GM18517 (cell line): ENCODE data around the gene AQP11.
"Not testable (repeated sequence)": the region's sequence is repeated elsewhere in the genome, so short reads cannot be mapped to it uniquely, and the experiment has no call there.

Experiments
- ATAC-seq: cut with Tn5 transposase; IDR thresholded peaks from one replicate; pipeline ENCODE4 v1.9.1; 2021; ENCODE audit warnings: mild to moderate bottlenecking, moderate library complexity; ENCODE audit not compliant: unreplicated experiment

The AQP11 gene

GRCh38 chr11:77589521-77590193, at the start of gene AQP11:
AQP11 (plus strand) TSS chr11:77589953; CDS start chr11:77589993, 40 bp downstream.
- ATAC-seq: peak; percentile 80

- no peak for ATAC-seq
These were observed 47.5 kb upstream of the AQP11 start for GRCh38 chr11:77542296-77542695.

- ATAC-seq: no peak
These were observed 42.5 kb upstream of the AQP11 start for GRCh38 chr11:77547047-77547836.

GRCh38 chr11:77547863-77548551, 41.7 kb upstream of the AQP11 start:
- ATAC-seq: no peak

- ATAC-seq: no peak
These were observed 41.0 kb upstream of the AQP11 start for GRCh38 chr11:77548552-77549445.

GRCh38 chr11:77551426-77551825, 38.3 kb upstream of the AQP11 start:
- ATAC-seq: not testable (repeated sequence)

- no peak for ATAC-seq
These were observed 32.2 kb upstream of the AQP11 start for GRCh38 chr11:77557553-77557952.

- ATAC-seq: no peak
These were observed 31.4 kb upstream of the AQP11 start for GRCh38 chr11:77558380-77558779.

- ATAC-seq: no peak
These were observed 29.9 kb upstream of the AQP11 start for GRCh38 chr11:77559686-77560401.

- ATAC-seq: no peak
These were observed 29.1 kb upstream of the AQP11 start for GRCh38 chr11:77560605-77561004.

GRCh38 chr11:77561257-77561656, 28.5 kb upstream of the AQP11 start:
- no peak for ATAC-seq

- no peak for ATAC-seq
These were observed 21.4 kb upstream of the AQP11 start for GRCh38 chr11:77568306-77568705.

GRCh38 chr11:77568916-77569675, 20.7 kb upstream of the AQP11 start:
- no peak for ATAC-seq

- ATAC-seq: no peak
These were observed 20.1 kb upstream of the AQP11 start for GRCh38 chr11:77569676-77570070.

GRCh38 chr11:77570896-77571295, 18.9 kb upstream of the AQP11 start:
- ATAC-seq: not testable (repeated sequence)

GRCh38 chr11:77575428-77575827, 14.3 kb upstream of the AQP11 start:
- not testable (repeated sequence) for ATAC-seq

GRCh38 chr11:77580712-77581337, 8.9 kb upstream of the AQP11 start:
- ATAC-seq: no peak

GRCh38 chr11:77589181-77589520, 602 bp upstream of the AQP11 start:
- peak; percentile 29 for ATAC-seq

- ATAC-seq: peak; percentile 19
These were observed 535 bp downstream of the AQP11 start for GRCh38 chr11:77590194-77590782.
